Adrenal gland (tissue), 5 donors: ENCODE measurements around the gene DBNDD1.

Experiments used
- POLR2A ChIP-seq, 2 donors: fragments of 450-650 bp; IDR thresholded peaks; one replicate each; pipeline ENCODE4 v1.6.1; 2017; ENCODE audit warnings: antibody characterized with exemption in 2 of 2, mild to moderate bottlenecking in 2 of 2, moderate library complexity in 1 of 2
- TF ChIP-seq, protein P1 (sequence below), 6 experiments: fragments of 450-650 bp in 4 of 6; fragments of 200-600 bp in 2 of 6; sonication (generic) in 1 of 6; IDR thresholded peaks; 1 replicate in 5 of 6; 2 replicates in 1 of 6; pipeline versions ENCODE4 v1.5.1 to v1.8.0; 2016 to 2021; ENCODE audit warnings: antibody characterized with exemption in 6 of 6, mild to moderate bottlenecking in 2 of 6, moderate library complexity in 1 of 6
- donor health status: DM: no; HTN: no; CAD: no.

GRCh38 chr16:90054554-90054953 lies 35.3 kb upstream of the DBNDD1 start:
- TF ChIP-seq POLR2A (IDR thresholded peaks at IDR 0.05): no peak
- TF ChIP-seq, protein P1, sequence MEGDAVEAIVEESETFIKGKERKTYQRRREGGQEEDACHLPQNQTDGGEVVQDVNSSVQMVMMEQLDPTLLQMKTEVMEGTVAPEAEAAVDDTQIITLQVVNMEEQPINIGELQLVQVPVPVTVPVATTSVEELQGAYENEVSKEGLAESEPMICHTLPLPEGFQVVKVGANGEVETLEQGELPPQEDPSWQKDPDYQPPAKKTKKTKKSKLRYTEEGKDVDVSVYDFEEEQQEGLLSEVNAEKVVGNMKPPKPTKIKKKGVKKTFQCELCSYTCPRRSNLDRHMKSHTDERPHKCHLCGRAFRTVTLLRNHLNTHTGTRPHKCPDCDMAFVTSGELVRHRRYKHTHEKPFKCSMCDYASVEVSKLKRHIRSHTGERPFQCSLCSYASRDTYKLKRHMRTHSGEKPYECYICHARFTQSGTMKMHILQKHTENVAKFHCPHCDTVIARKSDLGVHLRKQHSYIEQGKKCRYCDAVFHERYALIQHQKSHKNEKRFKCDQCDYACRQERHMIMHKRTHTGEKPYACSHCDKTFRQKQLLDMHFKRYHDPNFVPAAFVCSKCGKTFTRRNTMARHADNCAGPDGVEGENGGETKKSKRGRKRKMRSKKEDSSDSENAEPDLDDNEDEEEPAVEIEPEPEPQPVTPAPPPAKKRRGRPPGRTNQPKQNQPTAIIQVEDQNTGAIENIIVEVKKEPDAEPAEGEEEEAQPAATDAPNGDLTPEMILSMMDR (IDR thresholded peaks at IDR 0.05): no peak
